Brain microvascular endothelial cell (primary cell): ENCODE measurements around the gene INSYN1.

Source experiments
- DNase-seq: peaks from one replicate; pipeline ENCODE4 v3.0.0-alpha.2; 2020
- H3K27ac ChIP-seq: fragments of 250-450 bp; sonication (Bioruptor Pico); 2 replicates; pipeline ENCODE4 v1.5.1; 2020; ENCODE audit warnings: mild to moderate bottlenecking, moderate library complexity
- H3K27me3 ChIP-seq: fragments of 250-450 bp; sonication (Bioruptor Pico); replicated peaks from 2 replicates; pipeline ENCODE4 v1.5.1; 2020; ENCODE audit warnings: mild to moderate bottlenecking
- H3K36me3 ChIP-seq: fragments of 250-450 bp; sonication (Bioruptor Pico); replicated peaks from 2 replicates; pipeline ENCODE4 v1.5.1; 2020; ENCODE audit warnings: mild to moderate bottlenecking
- H3K4me3 ChIP-seq: 2 replicates; pipeline ENCODE4 v1.5.1; 2011; ENCODE audit warnings: low read depth, mild to moderate bottlenecking, control low read depth, low read length, moderate library complexity
- CTCF ChIP-seq: IDR thresholded peaks from 2 replicates; pipeline ENCODE4 v1.5.1; 2011; ENCODE audit warnings: low read depth, mild to moderate bottlenecking, moderate library complexity, low read length, control low read depth, inconsistent platforms; ENCODE audit errors: missing control alignments
- in situ Hi-C: cut with HindIII; loops from 2 replicates; pipeline ENCODE4 v1.10.0; 2017; ENCODE audit warnings: low sequenced_read_pairs, low pct_ligation_motif_present

INSYN1 gene

DNA sequence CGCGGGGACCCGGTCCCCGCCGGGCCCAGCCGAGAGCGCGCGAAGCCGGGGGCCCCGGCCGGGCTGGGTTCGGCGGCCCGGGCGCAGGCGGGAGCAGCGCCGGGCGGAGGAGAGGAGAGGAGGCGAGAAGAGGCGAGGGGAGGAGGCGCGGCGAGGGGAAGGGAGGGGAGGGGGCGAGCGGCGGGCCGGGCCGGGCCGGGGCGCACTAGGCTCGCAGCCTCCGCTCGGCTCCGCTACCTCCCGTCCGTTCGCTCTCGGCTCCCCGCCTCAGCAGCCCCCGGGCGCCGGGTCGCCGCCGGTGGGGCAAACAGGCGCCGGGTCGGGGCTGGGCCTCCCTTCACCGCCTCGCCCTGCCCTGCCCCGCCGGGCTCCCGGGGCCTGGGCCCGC, 351 bp downstream of the INSYN1 start:
- Histone ChIP-seq H3K27ac (no peak overlapping the region), H3K4me3 (peak overlapping the region; percentile 32), H3K27me3 (peaks cover 23% of the 10 kb centered on the region), H3K36me3 (no peaks in the 10 kb centered on the region)
- DNase-seq, result no peak
- in situ Hi-C loops, result no loop called here
- TF ChIP-seq CTCF, result no peak

GRCh38 chr15:73751899-73752805, 999 bp downstream of the INSYN1 start:
- in situ Hi-C loops, result no loop called here
- Histone ChIP-seq H3K27me3 (peaks cover 17% of the 10 kb centered on the region), H3K27ac (no peak overlapping the region), H3K4me3 (peak overlapping the region; percentile 32), H3K36me3 (no peaks in the 10 kb centered on the region)
- DNase-seq, result no peak
- TF ChIP-seq CTCF, result no peak

- H3K27ac ChIP-seq, result no peak overlapping the region
- no peak for TF ChIP-seq CTCF
- H3K4me3 ChIP-seq, result no peak overlapping the region
- in situ Hi-C loops, result no loop called here
- peaks cover 19% of the 10 kb centered on the region for H3K27me3 ChIP-seq
- DNase-seq, result no peak
- H3K36me3 ChIP-seq, result no peaks in the 10 kb centered on the region
Observed at GRCh38 chr15:73751511-73751898, 1.6 kb downstream of the INSYN1 start.

DNA sequence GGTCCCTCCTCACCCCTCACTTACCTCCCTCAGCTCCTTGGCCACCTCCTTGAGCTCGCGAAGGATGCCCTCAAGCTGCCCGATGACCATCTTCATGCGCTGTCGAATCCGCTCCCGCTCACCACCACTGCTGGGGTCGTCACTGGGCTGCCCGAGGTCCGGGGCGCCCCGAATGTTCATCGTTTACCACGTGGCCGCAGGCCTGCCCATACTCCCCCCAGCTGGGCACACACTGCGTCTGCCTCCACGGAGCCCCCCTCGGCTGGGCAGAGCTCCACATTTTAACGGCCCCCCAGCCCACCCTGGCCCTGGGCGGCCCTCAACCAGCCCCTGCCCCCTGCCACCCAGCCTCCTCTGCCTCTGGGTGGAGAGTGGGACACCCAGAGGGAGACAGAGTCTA, 2.2 kb downstream of the INSYN1 start:
- in situ Hi-C loops, result no loop called here
- Histone ChIP-seq H3K27ac (no peak overlapping the region), H3K4me3 (no peak overlapping the region), H3K36me3 (no peaks in the 10 kb centered on the region), H3K27me3 (peaks cover 24% of the 10 kb centered on the region)
- no peak for DNase-seq
- no peak for TF ChIP-seq CTCF

GRCh38 chr15:73750438-73750837, 2.7 kb downstream of the INSYN1 start:
- Histone ChIP-seq H3K27ac (no peak overlapping the region), H3K36me3 (no peaks in the 10 kb centered on the region), H3K4me3 (no peak overlapping the region), H3K27me3 (peaks cover 24% of the 10 kb centered on the region)
- no peak for TF ChIP-seq CTCF
- DNase-seq, result no peak
- in situ Hi-C loops, result no loop called here

DNA sequence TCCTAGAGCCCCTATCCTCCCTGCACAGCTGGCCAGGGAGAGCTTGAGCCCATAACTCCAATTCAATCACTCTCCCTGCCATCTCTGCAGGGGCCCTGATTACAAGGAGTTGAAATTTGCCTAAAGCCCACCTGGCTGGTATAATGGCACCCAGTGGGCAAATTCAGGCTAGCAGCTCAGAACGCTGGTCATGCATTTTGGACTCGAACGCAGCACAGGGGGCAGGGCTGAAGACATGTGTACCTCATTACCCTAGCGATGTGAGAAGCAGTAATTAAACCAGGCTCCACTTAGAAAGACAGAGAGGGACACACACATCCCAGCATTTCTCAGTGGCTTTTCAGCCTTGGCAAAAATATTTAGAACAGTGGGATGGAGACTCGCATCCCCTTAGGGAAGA, 3.2 kb downstream of the INSYN1 start:
- H3K4me3 ChIP-seq, result no peak overlapping the region
- no peak overlapping the region for H3K27ac ChIP-seq
- DNase-seq, result no peak
- no peak for TF ChIP-seq CTCF
- in situ Hi-C loops, result no loop called here
- H3K36me3 ChIP-seq, result no peaks in the 10 kb centered on the region
- H3K27me3 ChIP-seq, result peaks cover 24% of the 10 kb centered on the region
